ENCODE data around the gene GPR89B.
"Not testable (repeated sequence)": the region's sequence is repeated elsewhere in the genome, so short reads cannot be mapped to it uniquely, and the experiment has no call there.

The GPR89B gene

GRCh38 chr1:147942563-147942962 lies 14.3 kb downstream of the GPR89B start:
- DNase-seq, result not testable (repeated sequence)

GRCh38 chr1:147949517-147949916 lies 21.3 kb downstream of the GPR89B start:
- DNase-seq, result not testable (repeated sequence)

- DNase-seq, result not testable (repeated sequence)
These were observed 30.7 kb downstream of the GPR89B start for GRCh38 chr1:147958906-147959305.

GRCh38 chr1:147959680-147960079 lies 31.5 kb downstream of the GPR89B start:
- not testable (repeated sequence) for DNase-seq

- DNase-seq, result not testable (repeated sequence)
These were observed 36.4 kb downstream of the GPR89B start for GRCh38 chr1:147964575-147964974.

GRCh38 chr1:147966657-147967056 lies 38.4 kb downstream of the GPR89B start:
- DNase-seq, result not testable (repeated sequence)

- not testable (repeated sequence) for DNase-seq
These were observed 50.9 kb downstream of the GPR89B start for GRCh38 chr1:147978896-147979651.

- DNase-seq, result peak; percentile 83
These were observed 57.2 kb downstream of the GPR89B start for GRCh38 chr1:147985374-147985773.

GRCh38 chr1:147987893-147988292 lies 59.7 kb downstream of the GPR89B start:
- not testable (repeated sequence) for DNase-seq

GRCh38 chr1:147992916-147993315 lies 64.7 kb downstream of the GPR89B start:
- not testable (repeated sequence) for DNase-seq

GRCh38 chr1:147993400-147993799 lies 65.2 kb downstream of the GPR89B start:
- DNase-seq, result not testable (repeated sequence)

- DNase-seq, result not testable (repeated sequence)
These were observed 65.8 kb downstream of the GPR89B start for GRCh38 chr1:147993825-147994615.

- not testable (repeated sequence) for DNase-seq
These were observed 67.9 kb downstream of the GPR89B start for GRCh38 chr1:147996088-147996487.

GRCh38 chr1:148007724-148008123 lies 79.5 kb downstream of the GPR89B start:
- DNase-seq, result not testable (repeated sequence)

- no peak for DNase-seq
These were observed 82.3 kb downstream of the GPR89B start for GRCh38 chr1:148010527-148010926.

GRCh38 chr1:148013177-148014144 lies 85.2 kb downstream of the GPR89B start:
- DNase-seq, result not testable (repeated sequence)

GRCh38 chr1:148014289-148015200 lies 86.3 kb downstream of the GPR89B start:
- DNase-seq, result not testable (repeated sequence)

GRCh38 chr1:148024918-148025317 lies 96.7 kb downstream of the GPR89B start:
- not testable (repeated sequence) for DNase-seq

- DNase-seq, result not testable (repeated sequence)
These were observed 98.8 kb downstream of the GPR89B start for GRCh38 chr1:148027004-148027403.

- DNase-seq, result not testable (repeated sequence)
These were observed 104.0 kb downstream of the GPR89B start for GRCh38 chr1:148032247-148032646.

GRCh38 chr1:148032690-148033089 lies 104.5 kb downstream of the GPR89B start:
- DNase-seq, result not testable (repeated sequence)
